Stimulated activated memory B cell treated with anti-CD40 and anti-IgM and Interleukin-4, amounts not matched to agents 10 μg/mL and 1 μg/mL and 100 μg/mL, for 72 hours (primary cell): ENCODE data around the gene SLC30A2.
A peak's percentile ranks its signal among the peaks of the same experiment; 100 is the strongest.
"Not testable (repeated sequence)": the region's sequence is repeated elsewhere in the genome, so short reads cannot be mapped to it uniquely, and the experiment has no call there.

ENCODE experiments used
- ATAC-seq: fragments of 150-1000 bp; cut with Tn5 transposase; 2 replicates; pipeline ENCODE4 v1.10.0; 2021
- H3K27ac Mint-ChIP-seq: one replicate; pipeline ENCODE4 v1.8.0; 2022; ENCODE audit warnings: mild to moderate bottlenecking, mixed read lengths
- H3K27me3 Mint-ChIP-seq: one replicate; pipeline ENCODE4 v1.8.0; 2022; ENCODE audit warnings: mixed read lengths
- H3K36me3 Mint-ChIP-seq: one replicate; pipeline ENCODE4 v1.8.0; 2022; ENCODE audit warnings: mixed read lengths
- H3K4me1 Mint-ChIP-seq: one replicate; pipeline ENCODE4 v1.8.0; 2022; ENCODE audit warnings: mixed read lengths
- H3K4me3 Mint-ChIP-seq: one replicate; pipeline ENCODE4 v1.8.0; 2022; ENCODE audit warnings: mild to moderate bottlenecking, moderate library complexity, mixed read lengths
- H3K9me3 Mint-ChIP-seq: one replicate; pipeline ENCODE4 v1.8.0; 2022; ENCODE audit warnings: mixed read lengths

SLC30A2 gene, protein sequence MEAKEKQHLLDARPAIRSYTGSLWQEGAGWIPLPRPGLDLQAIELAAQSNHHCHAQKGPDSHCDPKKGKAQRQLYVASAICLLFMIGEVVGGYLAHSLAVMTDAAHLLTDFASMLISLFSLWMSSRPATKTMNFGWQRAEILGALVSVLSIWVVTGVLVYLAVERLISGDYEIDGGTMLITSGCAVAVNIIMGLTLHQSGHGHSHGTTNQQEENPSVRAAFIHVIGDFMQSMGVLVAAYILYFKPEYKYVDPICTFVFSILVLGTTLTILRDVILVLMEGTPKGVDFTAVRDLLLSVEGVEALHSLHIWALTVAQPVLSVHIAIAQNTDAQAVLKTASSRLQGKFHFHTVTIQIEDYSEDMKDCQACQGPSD

DNA sequence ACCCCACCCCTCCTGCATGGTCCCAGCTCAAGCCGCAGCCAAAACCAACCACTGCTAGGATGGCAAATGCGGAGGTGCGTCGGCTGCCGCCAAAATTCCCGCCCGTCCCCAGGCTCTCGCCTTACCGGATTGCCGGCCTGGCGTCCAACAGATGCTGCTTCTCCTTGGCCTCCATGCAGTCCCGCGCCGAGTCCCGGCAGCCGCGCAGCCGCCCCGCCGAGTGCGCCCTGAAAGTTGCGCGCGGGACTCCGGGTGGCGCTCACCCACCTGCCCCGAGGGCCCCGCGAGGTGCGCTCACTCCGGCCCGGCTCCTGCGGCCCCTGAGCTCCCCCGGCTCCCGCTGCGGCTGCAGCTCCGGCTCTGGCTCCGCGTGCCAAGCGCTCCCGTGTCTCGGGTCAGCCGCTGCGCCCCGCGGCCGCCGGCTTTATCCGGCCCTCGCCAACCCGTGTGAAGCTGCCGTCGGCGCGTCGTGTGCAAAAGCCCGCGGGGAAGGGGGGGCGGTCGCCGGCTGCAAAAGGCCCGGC, at the start of gene SLC30A2:
SLC30A2 (minus strand) TSS at position 397 of the 524 bp plus-strand sequence; CDS start at position 175, 222 bp downstream.
- H3K27ac Mint-ChIP-seq = no peak within 1 kb of the TSS
- peak within 1 kb of the TSS; percentile 31 for H3K4me3 Mint-ChIP-seq
- ATAC-seq = no peak
- H3K4me1 Mint-ChIP-seq = peaks cover 4% of the 10 kb centered on the region
- no peaks in the 10 kb centered on the region for H3K36me3 Mint-ChIP-seq
- no peaks in the 10 kb centered on the region for H3K9me3 Mint-ChIP-seq
- H3K27me3 Mint-ChIP-seq = peaks cover 70% of the 10 kb centered on the region

DNA sequence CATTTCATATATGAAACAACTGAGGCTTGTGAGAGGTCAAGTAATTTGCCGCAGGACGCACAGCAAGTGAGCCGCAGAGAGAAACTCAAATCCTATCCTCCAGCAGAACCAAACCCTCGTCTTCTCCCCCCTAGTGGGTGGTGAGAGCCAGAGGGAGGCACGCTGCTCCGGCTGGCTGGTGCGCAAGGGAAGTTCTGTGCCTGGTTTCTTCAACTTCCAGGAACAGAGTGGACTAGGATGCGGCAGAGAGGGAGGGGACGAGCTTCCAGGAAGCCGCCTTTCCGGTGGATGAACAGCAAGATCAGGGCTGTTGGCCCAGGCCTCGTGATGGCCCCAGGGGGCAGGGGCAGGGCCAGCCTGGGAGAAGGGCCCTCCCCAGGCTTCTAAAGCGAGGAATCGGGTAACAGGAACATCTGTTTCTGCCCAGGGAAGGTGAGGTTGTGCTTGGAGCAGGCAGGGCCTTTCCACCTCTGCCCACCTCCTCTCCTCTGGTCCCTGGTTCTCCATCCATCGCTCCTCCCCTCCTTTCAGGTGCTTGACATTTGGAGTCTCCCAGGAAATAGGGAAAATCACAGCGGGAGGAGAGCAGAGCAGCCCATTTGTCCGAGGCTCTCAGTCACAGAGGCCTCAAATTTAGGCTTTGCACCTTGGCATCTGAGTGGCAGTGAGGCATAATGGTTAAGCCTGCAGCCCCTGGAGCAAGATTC, 48.9 kb upstream of the SLC30A2 start:
- Mint-ChIP-seq H3K27ac (no peak overlapping the region), H3K4me1 (no peaks in the 10 kb centered on the region), H3K4me3 (no peak overlapping the region), H3K36me3 (no peaks in the 10 kb centered on the region), H3K27me3 (peaks cover 41% of the 10 kb centered on the region), H3K9me3 (no peaks in the 10 kb centered on the region)
- no peak for ATAC-seq

GRCh38 chr1:26094076-26094669, 48.3 kb upstream of the SLC30A2 start:
- ATAC-seq = no peak
- Mint-ChIP-seq H3K27me3 (peaks cover 37% of the 10 kb centered on the region), H3K9me3 (no peaks in the 10 kb centered on the region), H3K27ac (no peak overlapping the region), H3K36me3 (no peaks in the 10 kb centered on the region), H3K4me3 (no peak overlapping the region), H3K4me1 (no peaks in the 10 kb centered on the region)

DNA sequence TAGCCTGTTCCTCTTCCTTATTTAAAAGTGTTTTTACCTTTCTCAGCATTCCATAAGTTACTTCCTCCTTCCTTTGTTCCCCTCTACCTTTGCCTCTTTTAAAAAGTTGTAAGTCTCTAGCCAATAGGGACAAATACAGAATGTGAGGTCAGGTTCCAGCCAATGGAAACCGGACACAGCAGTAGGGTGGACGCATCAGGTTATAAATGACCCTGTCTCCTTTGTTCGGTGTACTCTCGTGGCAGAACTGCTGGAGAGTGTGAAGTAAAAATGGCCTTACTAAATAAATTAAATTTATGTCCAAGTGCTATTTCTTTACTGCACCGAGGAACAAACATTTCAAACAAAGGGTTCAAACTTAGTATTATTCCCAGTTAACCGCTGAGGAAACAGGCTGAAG, 47.7 kb upstream of the SLC30A2 start:
- H3K36me3 Mint-ChIP-seq, ATAC-seq, H3K9me3 Mint-ChIP-seq, H3K4me1 Mint-ChIP-seq, H3K4me3 Mint-ChIP-seq, H3K27ac Mint-ChIP-seq: not testable (repeated sequence)
- peaks cover 35% of the 10 kb centered on the region for H3K27me3 Mint-ChIP-seq

DNA sequence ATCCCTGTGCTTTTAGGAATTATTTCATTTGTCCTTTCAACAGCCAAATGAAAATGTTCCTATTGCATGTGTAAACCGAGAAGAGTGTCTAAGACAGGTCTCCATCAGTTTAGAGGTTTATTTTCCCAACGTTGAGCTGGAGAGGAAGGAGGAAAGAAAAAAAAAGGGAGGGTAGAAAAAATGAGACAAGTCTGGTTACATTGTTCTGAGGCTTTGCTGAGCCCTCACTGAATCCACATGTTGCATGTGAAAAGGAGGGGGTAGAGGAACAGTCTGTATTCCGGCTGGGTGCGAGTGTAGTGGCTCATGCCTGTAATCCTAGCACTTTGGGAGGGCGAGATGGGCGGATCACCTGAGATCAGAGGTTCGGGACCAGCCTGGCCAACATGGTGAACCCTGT, 46.5 kb upstream of the SLC30A2 start:
- Mint-ChIP-seq H3K36me3 (no peaks in the 10 kb centered on the region), H3K4me3 (no peak overlapping the region), H3K9me3 (no peaks in the 10 kb centered on the region), H3K4me1 (no peaks in the 10 kb centered on the region), H3K27me3 (peaks cover 46% of the 10 kb centered on the region), H3K27ac (no peak overlapping the region)
- no peak for ATAC-seq

GRCh38 chr1:26090893-26091292, 45.0 kb upstream of the SLC30A2 start:
- Mint-ChIP-seq H3K9me3 (no peaks in the 10 kb centered on the region), H3K36me3 (no peaks in the 10 kb centered on the region), H3K27me3 (peaks cover 56% of the 10 kb centered on the region), H3K27ac (no peak overlapping the region), H3K4me3 (no peak overlapping the region), H3K4me1 (no peaks in the 10 kb centered on the region)
- no peak for ATAC-seq

DNA sequence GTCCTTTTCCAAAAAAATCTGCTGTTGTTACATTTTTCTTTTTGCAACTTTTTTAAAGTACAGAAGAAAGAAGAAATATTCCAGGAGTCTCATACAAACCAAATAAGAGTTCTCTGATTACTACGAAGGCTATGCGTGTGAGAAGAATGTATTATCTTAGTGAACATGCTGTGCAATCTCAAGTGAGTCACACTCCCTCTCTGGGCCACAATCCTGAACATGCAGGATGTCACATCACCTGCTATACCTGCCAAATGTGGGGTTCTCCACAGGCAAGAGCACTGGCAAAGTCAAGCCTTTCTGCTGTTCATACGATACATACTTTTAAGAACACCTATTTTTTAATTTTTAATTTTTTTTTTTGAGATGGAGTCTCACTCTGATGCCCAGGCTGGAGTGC, 43.2 kb upstream of the SLC30A2 start:
- Mint-ChIP-seq H3K27ac (no peak overlapping the region), H3K4me3 (no peak overlapping the region), H3K27me3 (peaks cover 74% of the 10 kb centered on the region), H3K4me1 (no peaks in the 10 kb centered on the region), H3K36me3 (no peaks in the 10 kb centered on the region), H3K9me3 (no peaks in the 10 kb centered on the region)
- no peak for ATAC-seq

- H3K36me3 Mint-ChIP-seq = no peaks in the 10 kb centered on the region
- H3K4me3 Mint-ChIP-seq = no peak overlapping the region
- no peaks in the 10 kb centered on the region for H3K9me3 Mint-ChIP-seq
- H3K4me1 Mint-ChIP-seq = no peaks in the 10 kb centered on the region
- H3K27me3 Mint-ChIP-seq = peaks cover 69% of the 10 kb centered on the region
- no peak for ATAC-seq
- H3K27ac Mint-ChIP-seq = no peak overlapping the region
Measured at GRCh38 chr1:26084844-26085243, 38.9 kb upstream of the SLC30A2 start.

- H3K27me3 Mint-ChIP-seq = peaks cover 72% of the 10 kb centered on the region
- no peak for ATAC-seq
- no peak overlapping the region for H3K27ac Mint-ChIP-seq
- H3K4me3 Mint-ChIP-seq = no peak overlapping the region
- no peaks in the 10 kb centered on the region for H3K4me1 Mint-ChIP-seq
- H3K9me3 Mint-ChIP-seq = no peaks in the 10 kb centered on the region
- no peaks in the 10 kb centered on the region for H3K36me3 Mint-ChIP-seq
Measured at GRCh38 chr1:26084091-26084561, 38.2 kb upstream of the SLC30A2 start.

DNA sequence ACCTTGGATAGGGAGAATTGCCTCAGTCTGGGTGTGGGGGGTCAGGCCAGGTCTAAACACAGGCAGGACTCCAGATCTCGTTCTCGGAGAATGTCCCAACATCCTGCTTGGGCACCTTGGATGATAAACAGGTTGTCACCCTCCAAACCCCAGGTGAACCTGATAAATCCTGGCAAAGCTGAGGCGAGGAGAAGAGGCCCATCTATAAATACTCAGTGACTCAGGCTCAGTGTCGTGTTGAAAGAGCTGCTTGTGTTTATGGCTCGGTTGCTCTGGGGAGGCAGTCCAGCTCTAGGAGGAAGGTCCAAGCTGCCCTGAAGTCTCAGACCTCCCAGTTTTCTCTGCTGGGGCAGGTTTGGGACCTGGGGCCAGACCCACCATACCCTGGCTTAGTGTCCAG, 37.3 kb upstream of the SLC30A2 start:
- no peaks in the 10 kb centered on the region for H3K9me3 Mint-ChIP-seq
- no peak for ATAC-seq
- no peak overlapping the region for H3K27ac Mint-ChIP-seq
- H3K4me3 Mint-ChIP-seq = no peak overlapping the region
- no peaks in the 10 kb centered on the region for H3K36me3 Mint-ChIP-seq
- no peaks in the 10 kb centered on the region for H3K4me1 Mint-ChIP-seq
- peaks cover 75% of the 10 kb centered on the region for H3K27me3 Mint-ChIP-seq

DNA sequence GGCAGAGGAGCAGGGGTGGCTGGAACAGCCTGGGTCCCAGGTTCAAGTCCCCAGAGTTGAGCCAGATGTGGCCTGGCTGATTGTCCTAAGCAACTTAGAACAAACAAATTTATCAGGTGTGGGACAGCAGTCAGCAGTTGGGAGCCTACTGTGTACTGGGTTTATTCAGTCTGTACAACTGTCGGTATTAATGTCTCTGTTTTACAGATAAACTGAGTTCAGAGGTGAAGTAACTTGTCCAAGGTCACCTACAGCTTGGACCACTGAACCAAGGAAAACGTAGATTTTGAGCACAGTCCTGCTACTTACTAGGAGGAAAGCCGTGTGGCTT, 36.1 kb upstream of the SLC30A2 start:
- no peak overlapping the region for H3K27ac Mint-ChIP-seq
- no peaks in the 10 kb centered on the region for H3K36me3 Mint-ChIP-seq
- no peak overlapping the region for H3K4me3 Mint-ChIP-seq
- no peaks in the 10 kb centered on the region for H3K9me3 Mint-ChIP-seq
- H3K4me1 Mint-ChIP-seq = no peaks in the 10 kb centered on the region
- no peak for ATAC-seq
- peaks cover 69% of the 10 kb centered on the region for H3K27me3 Mint-ChIP-seq

- no peak overlapping the region for H3K27ac Mint-ChIP-seq
- no peak overlapping the region for H3K4me3 Mint-ChIP-seq
- peaks cover 70% of the 10 kb centered on the region for H3K27me3 Mint-ChIP-seq
- no peaks in the 10 kb centered on the region for H3K4me1 Mint-ChIP-seq
- no peaks in the 10 kb centered on the region for H3K9me3 Mint-ChIP-seq
- ATAC-seq = no peak
- no peaks in the 10 kb centered on the region for H3K36me3 Mint-ChIP-seq
Measured at GRCh38 chr1:26081267-26082019, 35.5 kb upstream of the SLC30A2 start.

DNA sequence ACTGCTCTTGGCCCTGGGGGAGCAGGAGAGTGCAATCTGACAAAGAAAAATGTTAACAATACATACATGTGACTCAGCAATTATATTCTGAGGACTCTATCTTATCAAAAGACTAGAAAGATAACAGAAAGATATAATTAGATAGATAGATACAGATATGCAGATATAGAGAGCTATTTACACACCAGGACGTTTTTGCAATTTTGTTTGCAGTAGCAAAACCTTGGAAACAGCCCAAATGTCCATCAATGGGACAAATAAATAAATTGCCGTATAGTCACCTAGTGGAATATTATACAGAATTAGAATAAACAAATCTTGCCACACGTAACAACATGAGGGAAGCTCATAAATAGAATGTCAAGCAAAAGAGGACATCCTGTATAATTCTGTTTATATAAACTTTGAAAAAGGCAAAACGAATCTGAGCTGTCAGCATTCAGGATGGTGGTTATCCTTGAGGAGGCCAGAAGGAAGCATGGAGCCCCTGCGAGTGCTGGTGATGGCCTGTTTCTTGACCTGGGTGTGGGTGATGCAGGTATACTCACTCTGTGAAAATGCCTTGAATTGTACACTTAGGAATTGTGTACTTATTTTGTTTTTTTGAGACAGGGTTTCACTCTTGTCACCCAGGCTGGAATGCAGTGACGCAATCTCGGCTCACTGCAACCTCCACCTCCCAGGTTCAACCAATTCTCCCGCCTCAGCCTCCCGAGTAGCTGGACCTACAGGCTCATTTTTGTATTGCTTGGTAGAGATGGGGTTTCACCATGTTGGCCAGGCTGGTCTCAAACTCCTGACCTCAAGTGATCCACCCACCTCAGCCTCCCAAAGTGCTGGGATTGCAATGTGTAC, 34.3 kb upstream of the SLC30A2 start:
- peaks cover 70% of the 10 kb centered on the region for H3K27me3 Mint-ChIP-seq
- no peak overlapping the region for H3K4me3 Mint-ChIP-seq
- no peaks in the 10 kb centered on the region for H3K36me3 Mint-ChIP-seq
- no peaks in the 10 kb centered on the region for H3K9me3 Mint-ChIP-seq
- ATAC-seq = no peak
- H3K27ac Mint-ChIP-seq = no peak overlapping the region
- H3K4me1 Mint-ChIP-seq = no peaks in the 10 kb centered on the region

GRCh38 chr1:26079178-26079563, 33.3 kb upstream of the SLC30A2 start:
- no peaks in the 10 kb centered on the region for H3K4me1 Mint-ChIP-seq
- H3K27ac Mint-ChIP-seq = no peak overlapping the region
- no peak for ATAC-seq
- no peaks in the 10 kb centered on the region for H3K9me3 Mint-ChIP-seq
- H3K4me3 Mint-ChIP-seq = no peak overlapping the region
- no peaks in the 10 kb centered on the region for H3K36me3 Mint-ChIP-seq
- H3K27me3 Mint-ChIP-seq = peaks cover 64% of the 10 kb centered on the region
